GM23338 (cell line): ENCODE data around the gene AKR1C4.

ENCODE experiments used
- CTCF ChIP-seq, 2 experiments: fragments of 200-600 bp in 1 of 2; sonication (generic) in 1 of 2; conservative IDR thresholded peaks; 2 replicates each; pipeline versions ENCODE4 v1.5.1 to v1.6.1; 2016 to 2017; ENCODE audit warnings: antibody characterized with exemption in 2 of 2, low read depth in 2 of 2, mild to moderate bottlenecking in 2 of 2, moderate library complexity in 1 of 2
- TF ChIP-seq, protein P1 (sequence below): IDR thresholded peaks from one replicate; pipeline ENCODE4 v1.6.1; 2018; ENCODE audit warnings: antibody characterized with exemption; ENCODE audit not compliant: unreplicated experiment

DNA sequence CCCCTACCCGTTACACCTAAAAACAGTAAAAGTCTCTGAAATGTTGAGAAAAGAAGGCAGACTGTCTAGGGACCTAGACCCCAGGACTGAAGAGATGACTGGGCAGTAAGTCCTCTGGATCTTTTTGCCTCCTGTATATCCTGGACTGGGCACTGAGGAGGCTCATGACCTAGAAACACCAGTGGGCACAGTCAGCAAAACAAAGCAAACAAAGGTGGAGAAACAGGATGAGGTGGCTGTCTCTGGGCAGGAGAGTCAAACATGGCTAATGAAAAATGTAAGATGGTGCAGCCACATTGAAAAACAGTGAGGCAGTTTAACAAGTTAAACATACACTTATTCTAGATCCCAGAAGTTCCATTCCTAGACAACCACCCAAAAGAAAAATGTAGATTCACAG, 45.9 kb downstream of the AKR1C4 start:
- TF ChIP-seq, protein P1, sequence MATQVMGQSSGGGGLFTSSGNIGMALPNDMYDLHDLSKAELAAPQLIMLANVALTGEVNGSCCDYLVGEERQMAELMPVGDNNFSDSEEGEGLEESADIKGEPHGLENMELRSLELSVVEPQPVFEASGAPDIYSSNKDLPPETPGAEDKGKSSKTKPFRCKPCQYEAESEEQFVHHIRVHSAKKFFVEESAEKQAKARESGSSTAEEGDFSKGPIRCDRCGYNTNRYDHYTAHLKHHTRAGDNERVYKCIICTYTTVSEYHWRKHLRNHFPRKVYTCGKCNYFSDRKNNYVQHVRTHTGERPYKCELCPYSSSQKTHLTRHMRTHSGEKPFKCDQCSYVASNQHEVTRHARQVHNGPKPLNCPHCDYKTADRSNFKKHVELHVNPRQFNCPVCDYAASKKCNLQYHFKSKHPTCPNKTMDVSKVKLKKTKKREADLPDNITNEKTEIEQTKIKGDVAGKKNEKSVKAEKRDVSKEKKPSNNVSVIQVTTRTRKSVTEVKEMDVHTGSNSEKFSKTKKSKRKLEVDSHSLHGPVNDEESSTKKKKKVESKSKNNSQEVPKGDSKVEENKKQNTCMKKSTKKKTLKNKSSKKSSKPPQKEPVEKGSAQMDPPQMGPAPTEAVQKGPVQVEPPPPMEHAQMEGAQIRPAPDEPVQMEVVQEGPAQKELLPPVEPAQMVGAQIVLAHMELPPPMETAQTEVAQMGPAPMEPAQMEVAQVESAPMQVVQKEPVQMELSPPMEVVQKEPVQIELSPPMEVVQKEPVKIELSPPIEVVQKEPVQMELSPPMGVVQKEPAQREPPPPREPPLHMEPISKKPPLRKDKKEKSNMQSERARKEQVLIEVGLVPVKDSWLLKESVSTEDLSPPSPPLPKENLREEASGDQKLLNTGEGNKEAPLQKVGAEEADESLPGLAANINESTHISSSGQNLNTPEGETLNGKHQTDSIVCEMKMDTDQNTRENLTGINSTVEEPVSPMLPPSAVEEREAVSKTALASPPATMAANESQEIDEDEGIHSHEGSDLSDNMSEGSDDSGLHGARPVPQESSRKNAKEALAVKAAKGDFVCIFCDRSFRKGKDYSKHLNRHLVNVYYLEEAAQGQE: no peak
- TF ChIP-seq CTCF (conservative IDR thresholded peaks at IDR 0.05; ENCODE audit: low read depth in 2 of 2): no peak
